ENCODE measurements around the gene SHISA5. TPM values are rescaled to one million over a fixed set of nuclear protein-coding genes. Genes with fewer than 3 reads are reported as not detected.
A peak's percentile ranks its signal among the peaks of the same experiment; 100 is the strongest.

SHISA5 gene
- total and polyA plus RNA-seq, 10 of the 15 experiments (the other 5 are each of a cell fraction or from before 2014, with no cell fraction given) = 17.1 to 148 (median 67.3) TPM

DNA sequence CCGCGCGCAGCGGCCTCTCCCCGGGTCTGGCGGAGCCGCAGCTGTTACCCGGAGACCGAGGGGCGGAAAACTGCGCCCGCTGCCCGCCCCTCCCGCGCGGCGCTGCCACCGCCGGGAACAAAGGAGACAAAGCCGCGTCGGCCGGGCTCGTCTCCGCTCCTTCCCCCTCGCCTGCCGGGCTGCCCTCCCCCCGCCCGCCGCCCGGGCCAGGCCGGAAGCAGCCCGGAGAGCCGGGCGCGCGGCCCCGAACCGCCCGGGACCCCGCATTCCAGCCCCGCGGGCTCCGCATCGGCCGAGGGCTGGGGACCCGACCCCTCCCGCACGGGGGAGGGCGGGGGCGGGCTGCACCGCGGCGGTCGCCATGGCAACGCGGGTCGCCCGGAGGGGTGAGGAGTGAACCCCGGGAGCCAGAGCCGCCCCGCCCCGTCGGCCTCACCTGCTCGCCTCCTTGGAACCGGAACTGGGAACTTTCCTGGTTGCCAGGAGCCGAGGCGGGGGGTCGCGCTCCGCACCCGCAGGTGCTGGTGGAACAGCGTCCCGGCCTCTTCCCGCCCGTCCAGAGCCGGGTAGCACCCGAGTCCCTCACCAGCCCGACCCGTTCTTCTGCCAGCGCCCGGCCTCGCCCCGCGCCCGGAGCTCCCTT is 74.5 kb downstream of the SHISA5 start (continued):
- TF ChIP-seq IKZF2 (IDR thresholded peaks at IDR 0.05) = 0 out of 4 replicates have a peak, but pooled peaks have one; percentile 16 to 28
- TF ChIP-seq CBX5 (IDR thresholded peaks at IDR 0.05; ENCODE audit: low read depth) = no peak
- TF ChIP-seq, protein P1, sequence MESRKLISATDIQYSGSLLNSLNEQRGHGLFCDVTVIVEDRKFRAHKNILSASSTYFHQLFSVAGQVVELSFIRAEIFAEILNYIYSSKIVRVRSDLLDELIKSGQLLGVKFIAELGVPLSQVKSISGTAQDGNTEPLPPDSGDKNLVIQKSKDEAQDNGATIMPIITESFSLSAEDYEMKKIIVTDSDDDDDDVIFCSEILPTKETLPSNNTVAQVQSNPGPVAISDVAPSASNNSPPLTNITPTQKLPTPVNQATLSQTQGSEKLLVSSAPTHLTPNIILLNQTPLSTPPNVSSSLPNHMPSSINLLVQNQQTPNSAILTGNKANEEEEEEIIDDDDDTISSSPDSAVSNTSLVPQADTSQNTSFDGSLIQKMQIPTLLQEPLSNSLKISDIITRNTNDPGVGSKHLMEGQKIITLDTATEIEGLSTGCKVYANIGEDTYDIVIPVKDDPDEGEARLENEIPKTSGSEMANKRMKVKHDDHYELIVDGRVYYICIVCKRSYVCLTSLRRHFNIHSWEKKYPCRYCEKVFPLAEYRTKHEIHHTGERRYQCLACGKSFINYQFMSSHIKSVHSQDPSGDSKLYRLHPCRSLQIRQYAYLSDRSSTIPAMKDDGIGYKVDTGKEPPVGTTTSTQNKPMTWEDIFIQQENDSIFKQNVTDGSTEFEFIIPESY (IDR thresholded peaks at IDR 0.05) = no peak
- TF ChIP-seq GATAD2B (conservative IDR thresholded peaks at IDR 0.05; ENCODE audit: low read depth) = peak; percentile 54; the same call in 1 of the 2 replicates
- TF ChIP-seq POLR2A (IDR thresholded peaks at IDR 0.05; ENCODE audit: low read depth, low read length) = peak; percentile 32; the same call in 1 of the 2 replicates
- TF ChIP-seq, protein P2, sequence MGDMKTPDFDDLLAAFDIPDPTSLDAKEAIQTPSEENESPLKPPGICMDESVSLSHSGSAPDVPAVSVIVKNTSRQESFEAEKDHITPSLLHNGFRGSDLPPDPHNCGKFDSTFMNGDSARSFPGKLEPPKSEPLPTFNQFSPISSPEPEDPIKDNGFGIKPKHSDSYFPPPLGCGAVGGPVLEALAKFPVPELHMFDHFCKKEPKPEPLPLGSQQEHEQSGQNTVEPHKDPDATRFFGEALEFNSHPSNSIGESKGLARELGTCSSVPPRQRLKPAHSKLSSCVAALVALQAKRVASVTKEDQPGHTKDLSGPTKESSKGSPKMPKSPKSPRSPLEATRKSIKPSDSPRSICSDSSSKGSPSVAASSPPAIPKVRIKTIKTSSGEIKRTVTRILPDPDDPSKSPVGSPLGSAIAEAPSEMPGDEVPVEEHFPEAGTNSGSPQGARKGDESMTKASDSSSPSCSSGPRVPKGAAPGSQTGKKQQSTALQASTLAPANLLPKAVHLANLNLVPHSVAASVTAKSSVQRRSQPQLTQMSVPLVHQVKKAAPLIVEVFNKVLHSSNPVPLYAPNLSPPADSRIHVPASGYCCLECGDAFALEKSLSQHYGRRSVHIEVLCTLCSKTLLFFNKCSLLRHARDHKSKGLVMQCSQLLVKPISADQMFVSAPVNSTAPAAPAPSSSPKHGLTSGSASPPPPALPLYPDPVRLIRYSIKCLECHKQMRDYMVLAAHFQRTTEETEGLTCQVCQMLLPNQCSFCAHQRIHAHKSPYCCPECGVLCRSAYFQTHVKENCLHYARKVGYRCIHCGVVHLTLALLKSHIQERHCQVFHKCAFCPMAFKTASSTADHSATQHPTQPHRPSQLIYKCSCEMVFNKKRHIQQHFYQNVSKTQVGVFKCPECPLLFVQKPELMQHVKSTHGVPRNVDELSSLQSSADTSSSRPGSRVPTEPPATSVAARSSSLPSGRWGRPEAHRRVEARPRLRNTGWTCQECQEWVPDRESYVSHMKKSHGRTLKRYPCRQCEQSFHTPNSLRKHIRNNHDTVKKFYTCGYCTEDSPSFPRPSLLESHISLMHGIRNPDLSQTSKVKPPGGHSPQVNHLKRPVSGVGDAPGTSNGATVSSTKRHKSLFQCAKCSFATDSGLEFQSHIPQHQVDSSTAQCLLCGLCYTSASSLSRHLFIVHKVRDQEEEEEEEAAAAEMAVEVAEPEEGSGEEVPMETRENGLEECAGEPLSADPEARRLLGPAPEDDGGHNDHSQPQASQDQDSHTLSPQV (IDR thresholded peaks at IDR 0.05) = no peak
- TF ChIP-seq BHLHE40 (IDR thresholded peaks at IDR 0.05; ENCODE audit: borderline replicate concordance in 1 of 2, low read depth in 2 of 2, low read length in 1 of 2) = peak in 1 of 2 experiments; percentile 55; a peak in 2 of 4 replicates
- TF ChIP-seq DPF2 (IDR thresholded peaks at IDR 0.05) = peak; percentile 71
- 0 out of 2 replicates have a peak, but pooled peaks have one; percentile 12 for TF ChIP-seq TCF12 (IDR thresholded peaks at IDR 0.05; ENCODE audit: low read depth, low read length)
- TF ChIP-seq, protein P3, sequence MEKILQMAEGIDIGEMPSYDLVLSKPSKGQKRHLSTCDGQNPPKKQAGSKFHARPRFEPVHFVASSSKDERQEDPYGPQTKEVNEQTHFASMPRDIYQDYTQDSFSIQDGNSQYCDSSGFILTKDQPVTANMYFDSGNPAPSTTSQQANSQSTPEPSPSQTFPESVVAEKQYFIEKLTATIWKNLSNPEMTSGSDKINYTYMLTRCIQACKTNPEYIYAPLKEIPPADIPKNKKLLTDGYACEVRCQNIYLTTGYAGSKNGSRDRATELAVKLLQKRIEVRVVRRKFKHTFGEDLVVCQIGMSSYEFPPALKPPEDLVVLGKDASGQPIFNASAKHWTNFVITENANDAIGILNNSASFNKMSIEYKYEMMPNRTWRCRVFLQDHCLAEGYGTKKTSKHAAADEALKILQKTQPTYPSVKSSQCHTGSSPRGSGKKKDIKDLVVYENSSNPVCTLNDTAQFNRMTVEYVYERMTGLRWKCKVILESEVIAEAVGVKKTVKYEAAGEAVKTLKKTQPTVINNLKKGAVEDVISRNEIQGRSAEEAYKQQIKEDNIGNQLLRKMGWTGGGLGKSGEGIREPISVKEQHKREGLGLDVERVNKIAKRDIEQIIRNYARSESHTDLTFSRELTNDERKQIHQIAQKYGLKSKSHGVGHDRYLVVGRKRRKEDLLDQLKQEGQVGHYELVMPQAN (conservative IDR thresholded peaks at IDR 0.05) = peak; percentile 62; the same call in 1 of the 2 replicates
- peak; percentile 7; the same call in 1 of the 2 replicates for TF ChIP-seq NR2C1 (IDR thresholded peaks at IDR 0.05)
- TF ChIP-seq IKZF1 (conservative IDR thresholded peaks at IDR 0.05) = peak; percentile 80
- 0 out of 2 replicates have a peak, but pooled peaks have one; percentile 36 for TF ChIP-seq SMARCA5 (IDR thresholded peaks at IDR 0.05)
